ENCODE results near the gene HOXA5.

DNA sequence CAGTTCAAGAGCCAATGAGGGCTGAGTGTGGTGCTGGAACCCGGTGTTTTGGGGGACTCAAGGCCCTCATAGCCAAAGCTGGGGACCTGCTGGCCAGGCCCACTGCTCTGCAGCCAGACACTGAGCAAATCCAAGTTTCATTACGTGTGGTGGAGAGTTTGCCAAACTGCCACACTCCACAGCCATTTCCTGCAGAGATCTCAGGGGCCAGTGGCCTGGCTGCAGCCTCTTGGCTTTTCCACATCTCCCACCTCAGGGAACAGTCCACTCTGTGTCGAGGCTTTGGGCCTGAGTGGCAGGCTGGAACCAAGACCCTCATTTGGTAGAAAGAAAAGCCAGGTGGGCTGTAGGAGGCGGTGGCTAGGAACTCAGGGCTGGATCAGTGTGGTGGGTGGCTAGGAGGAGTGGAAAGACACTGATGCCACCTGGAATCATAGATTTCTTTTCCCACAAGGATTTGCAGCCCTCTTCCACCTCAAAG, 38.4 kb upstream of the HOXA5 start:
- TF ChIP-seq SNAI2 (CRISPR knock-in tag; IDR thresholded peaks at IDR 0.05) (no peak), ESRRG (CRISPR knock-in tag; IDR thresholded peaks at IDR 0.05) (no peak), ZNF8 (CRISPR knock-in tag; IDR thresholded peaks at IDR 0.05) (no peak), TOX (CRISPR knock-in tag; IDR thresholded peaks at IDR 0.05; ENCODE audit: borderline replicate concordance) (no peak), ISL1 (CRISPR knock-in tag; IDR thresholded peaks at IDR 0.05) (no peak), ZC3H10 (CRISPR knock-in tag; IDR thresholded peaks at IDR 0.05) (no peak), BACH2 (CRISPR knock-in tag; IDR thresholded peaks at IDR 0.05; ENCODE audit: borderline replicate concordance) (no peak), CSDC2 (CRISPR knock-in tag; IDR thresholded peaks at IDR 0.05) (no peak), ZFP3 (CRISPR knock-in tag; IDR thresholded peaks at IDR 0.05) (no peak)
- TF ChIP-seq, protein P1, sequence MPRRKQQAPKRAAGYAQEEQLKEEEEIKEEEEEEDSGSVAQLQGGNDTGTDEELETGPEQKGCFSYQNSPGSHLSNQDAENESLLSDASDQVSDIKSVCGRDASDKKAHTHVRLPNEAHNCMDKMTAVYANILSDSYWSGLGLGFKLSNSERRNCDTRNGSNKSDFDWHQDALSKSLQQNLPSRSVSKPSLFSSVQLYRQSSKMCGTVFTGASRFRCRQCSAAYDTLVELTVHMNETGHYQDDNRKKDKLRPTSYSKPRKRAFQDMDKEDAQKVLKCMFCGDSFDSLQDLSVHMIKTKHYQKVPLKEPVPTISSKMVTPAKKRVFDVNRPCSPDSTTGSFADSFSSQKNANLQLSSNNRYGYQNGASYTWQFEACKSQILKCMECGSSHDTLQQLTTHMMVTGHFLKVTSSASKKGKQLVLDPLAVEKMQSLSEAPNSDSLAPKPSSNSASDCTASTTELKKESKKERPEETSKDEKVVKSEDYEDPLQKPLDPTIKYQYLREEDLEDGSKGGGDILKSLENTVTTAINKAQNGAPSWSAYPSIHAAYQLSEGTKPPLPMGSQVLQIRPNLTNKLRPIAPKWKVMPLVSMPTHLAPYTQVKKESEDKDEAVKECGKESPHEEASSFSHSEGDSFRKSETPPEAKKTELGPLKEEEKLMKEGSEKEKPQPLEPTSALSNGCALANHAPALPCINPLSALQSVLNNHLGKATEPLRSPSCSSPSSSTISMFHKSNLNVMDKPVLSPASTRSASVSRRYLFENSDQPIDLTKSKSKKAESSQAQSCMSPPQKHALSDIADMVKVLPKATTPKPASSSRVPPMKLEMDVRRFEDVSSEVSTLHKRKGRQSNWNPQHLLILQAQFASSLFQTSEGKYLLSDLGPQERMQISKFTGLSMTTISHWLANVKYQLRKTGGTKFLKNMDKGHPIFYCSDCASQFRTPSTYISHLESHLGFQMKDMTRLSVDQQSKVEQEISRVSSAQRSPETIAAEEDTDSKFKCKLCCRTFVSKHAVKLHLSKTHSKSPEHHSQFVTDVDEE (CRISPR knock-in tag; IDR thresholded peaks at IDR 0.05), result no peak
- TF ChIP-seq, protein P2, sequence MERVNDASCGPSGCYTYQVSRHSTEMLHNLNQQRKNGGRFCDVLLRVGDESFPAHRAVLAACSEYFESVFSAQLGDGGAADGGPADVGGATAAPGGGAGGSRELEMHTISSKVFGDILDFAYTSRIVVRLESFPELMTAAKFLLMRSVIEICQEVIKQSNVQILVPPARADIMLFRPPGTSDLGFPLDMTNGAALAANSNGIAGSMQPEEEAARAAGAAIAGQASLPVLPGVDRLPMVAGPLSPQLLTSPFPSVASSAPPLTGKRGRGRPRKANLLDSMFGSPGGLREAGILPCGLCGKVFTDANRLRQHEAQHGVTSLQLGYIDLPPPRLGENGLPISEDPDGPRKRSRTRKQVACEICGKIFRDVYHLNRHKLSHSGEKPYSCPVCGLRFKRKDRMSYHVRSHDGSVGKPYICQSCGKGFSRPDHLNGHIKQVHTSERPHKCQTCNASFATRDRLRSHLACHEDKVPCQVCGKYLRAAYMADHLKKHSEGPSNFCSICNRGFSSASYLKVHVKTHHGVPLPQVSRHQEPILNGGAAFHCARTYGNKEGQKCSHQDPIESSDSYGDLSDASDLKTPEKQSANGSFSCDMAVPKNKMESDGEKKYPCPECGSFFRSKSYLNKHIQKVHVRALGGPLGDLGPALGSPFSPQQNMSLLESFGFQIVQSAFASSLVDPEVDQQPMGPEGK (CRISPR knock-in tag; IDR thresholded peaks at IDR 0.05; ENCODE audit: borderline replicate concordance), result no peak
